HepG2 (cell line): Measurements from ENCODE around the gene PTTG1. TPM values are rescaled to one million over a fixed set of nuclear protein-coding genes. Genes with fewer than 3 reads are reported as not detected.

ENCODE experiments used
- HMG20A ChIP-seq: IDR thresholded peaks from 2 replicates; pipeline ENCODE4 v1.6.1; 2016; ENCODE audit warnings: borderline replicate concordance
- KAT7 ChIP-seq: IDR thresholded peaks from 2 replicates; pipeline ENCODE4 v1.6.1; 2018; ENCODE audit warnings: borderline replicate concordance, missing compliant biosample characterization
- KDM5A ChIP-seq: fragments of 200-600 bp; sonication (generic); IDR thresholded peaks from 2 replicates; pipeline ENCODE4 v1.7.0; 2018; ENCODE audit warnings: antibody characterized with exemption, mild to moderate bottlenecking, low read length, borderline replicate concordance
- KLF6 ChIP-seq: IDR thresholded peaks from 2 replicates; pipeline ENCODE4 v1.8.0; 2016; ENCODE audit warnings: missing biosample characterization, missing genetic modification reagents
- MBD4 ChIP-seq: IDR thresholded peaks from 2 replicates; pipeline ENCODE4 v1.6.1; 2012; ENCODE audit warnings: low read length, inconsistent platforms, borderline replicate concordance
- MTA3 ChIP-seq: sonication (generic); formaldehyde crosslinking; IDR thresholded peaks from 2 replicates; pipeline ENCODE4 v1.4.0; 2020; ENCODE audit warnings: missing genetic modification reagents
- POLR2G ChIP-seq: fragments of 200-400 bp; formaldehyde crosslinking; IDR thresholded peaks from 2 replicates; pipeline ENCODE4 v1.6.1; 2018; ENCODE audit warnings: mild to moderate bottlenecking, low read depth, low read length, moderate library complexity
- SP4 ChIP-seq: sonication (generic); formaldehyde crosslinking; IDR thresholded peaks from 2 replicates; pipeline ENCODE4 v1.8.1; 2023; ENCODE audit warnings: mild to moderate bottlenecking, missing genetic modification reagents
- ZNF3 ChIP-seq: IDR thresholded peaks from 2 replicates; pipeline ENCODE4 v1.7.0; 2017; ENCODE audit warnings: inconsistent platforms
- ZNF333 ChIP-seq: sonication (generic); formaldehyde crosslinking; IDR thresholded peaks from 2 replicates; pipeline ENCODE4 v1.4.0; 2020; ENCODE audit warnings: mild to moderate bottlenecking, missing genetic modification reagents, borderline replicate concordance
- ZNF33B ChIP-seq: sonication (generic); formaldehyde crosslinking; IDR thresholded peaks from 2 replicates; pipeline ENCODE4 v1.5.1; 2020; ENCODE audit warnings: mild to moderate bottlenecking, missing genetic modification reagents
- ZNF670 ChIP-seq: sonication (generic); formaldehyde crosslinking; IDR thresholded peaks from 2 replicates; pipeline ENCODE4 v1.8.0; 2022; ENCODE audit warnings: mild to moderate bottlenecking, missing genetic modification reagents, borderline replicate concordance
- ZNF761 ChIP-seq: sonication (generic); formaldehyde crosslinking; conservative IDR thresholded peaks from 2 replicates; pipeline ENCODE4 v1.4.0; 2020; ENCODE audit warnings: mild to moderate bottlenecking, missing genetic modification reagents
- ZNF788 ChIP-seq: sonication (generic); formaldehyde crosslinking; IDR thresholded peaks from 2 replicates; pipeline ENCODE4 v1.5.0; 2020; ENCODE audit warnings: mild to moderate bottlenecking, missing genetic modification reagents, borderline replicate concordance
- ZSCAN20 ChIP-seq: sonication (generic); formaldehyde crosslinking; IDR thresholded peaks from 2 replicates; pipeline ENCODE4 v1.4.0; 2020; ENCODE audit warnings: missing genetic modification reagents, mild to moderate bottlenecking, borderline replicate concordance
- polyA plus RNA-seq, 8 experiments: library from polyadenylated mRNA; depleted of rRNA in 3 of 8; stranded (reverse) in 7 of 8; unstranded in 1 of 8; fragments of >200 nt; fragmentation: Illumina TruSeq in 4 of 8; extraction: Trizol in 4 of 8; gene quantifications; 2 replicates each; pipeline versions ENCODE4 v1.2.1 to v1.2.3, GENCODE V29; 2011 to 2016; ENCODE audit warnings: low read depth in 4 of 8, missing spikeins in 1 of 8, mixed read lengths in 1 of 8; ENCODE audit not compliant: insufficient read depth in 1 of 8
- total RNA-seq, 5 experiments: library from RNA; depleted of rRNA; stranded (reverse); fragments of >200 nt; fragmentation: Illumina TruSeq; extraction: Trizol; gene quantifications; 2 replicates each; pipeline ENCODE4 v1.2.3, GENCODE V29; 2016; ENCODE audit warnings: low read depth in 1 of 5
- TF ChIP-seq, protein P1 (sequence below): IDR thresholded peaks from 2 replicates; pipeline ENCODE4 v1.6.1; 2016; ENCODE audit warnings: mild to moderate bottlenecking, missing biosample characterization, missing genetic modification reagents
- TF ChIP-seq, protein P2 (sequence below): sonication (generic); formaldehyde crosslinking; IDR thresholded peaks from 2 replicates; pipeline ENCODE4 v1.8.1; 2023; ENCODE audit warnings: mild to moderate bottlenecking, inconsistent platforms, moderate library complexity, missing genetic modification reagents, borderline replicate concordance
- TF ChIP-seq, protein P3 (sequence below): sonication (generic); formaldehyde crosslinking; conservative IDR thresholded peaks from 2 replicates; pipeline ENCODE4 v1.8.0; 2022; ENCODE audit warnings: mild to moderate bottlenecking, moderate library complexity, missing genetic modification reagents
- TF ChIP-seq, protein P4 (sequence below): sonication (generic); formaldehyde crosslinking; IDR thresholded peaks from 2 replicates; pipeline ENCODE4 v1.4.0; 2020; ENCODE audit warnings: missing genetic modification reagents
- TF ChIP-seq, protein P5 (sequence below): sonication (generic); formaldehyde crosslinking; IDR thresholded peaks from 2 replicates; pipeline ENCODE4 v1.4.0; 2020; ENCODE audit warnings: missing genetic modification reagents, mild to moderate bottlenecking, borderline replicate concordance

The PTTG1 gene
- total and polyA plus RNA-seq, 2 of the 13 experiments (the other 11 are each of a cell fraction or from before 2014, with no cell fraction given), result 102 to 161 TPM

DNA sequence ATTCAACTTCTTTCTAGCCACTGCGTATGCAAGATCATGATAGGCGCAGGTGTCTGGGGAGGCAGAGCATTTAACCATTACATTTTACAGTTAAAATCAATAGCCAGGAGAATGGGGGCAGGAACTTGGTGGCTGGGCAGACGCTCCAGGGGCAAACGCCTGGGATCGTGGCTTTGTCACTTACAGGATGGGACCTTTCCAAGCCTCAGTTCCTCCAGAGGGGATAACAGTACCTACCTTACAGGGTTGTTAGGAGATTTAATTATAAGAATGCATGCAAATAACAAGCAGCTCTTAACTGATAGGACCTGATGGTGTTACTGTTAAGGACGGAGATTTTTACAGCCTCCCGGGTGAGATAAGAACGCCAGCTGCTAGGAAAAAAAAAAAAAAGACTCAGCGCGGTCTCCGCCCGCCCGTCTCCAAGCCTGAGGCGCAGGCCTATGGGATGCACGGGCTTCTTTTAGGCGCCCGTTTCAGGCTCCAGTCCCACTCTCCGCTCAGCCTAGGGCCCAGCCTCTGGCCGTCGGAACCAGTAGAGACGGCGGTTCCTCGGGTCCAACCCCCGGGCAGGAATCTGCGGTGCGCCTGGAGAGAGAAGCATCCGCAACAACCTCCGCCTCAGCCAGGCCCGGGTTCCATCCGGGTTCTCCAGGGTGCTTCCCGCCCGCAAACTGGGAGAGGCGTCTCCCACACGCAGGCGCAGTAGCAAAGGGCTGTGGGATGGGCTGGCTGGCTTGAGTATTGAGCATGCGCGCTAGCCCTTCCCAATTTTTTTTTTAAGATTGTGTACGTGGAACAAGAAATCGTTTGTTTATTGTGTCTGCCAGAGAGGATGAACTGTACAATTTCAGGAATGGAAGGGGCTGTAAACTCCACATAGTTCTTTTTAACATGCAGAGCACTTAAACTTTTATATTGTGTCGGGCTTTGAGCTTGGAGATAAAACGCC, 22.0 kb upstream of the PTTG1 start, which contains the start of gene FAM200C (continued):
- TF ChIP-seq ZSCAN20 (CRISPR knock-in tag) (no peak), KAT7 (peak; percentile 62; the same call in 1 of the 2 replicates), HMG20A (CRISPR knock-in tag) (no peak), ZNF3 (CRISPR knock-in tag) (no peak), MBD4 (no peak), ZNF33B (peak; percentile 84; the same call in 1 of the 2 replicates), KDM5A (peak; percentile 78; the same call in 1 of the 2 replicates), ZNF333 (CRISPR knock-in tag) (peak; percentile 81; the same call in 1 of the 2 replicates), ZNF670 (peak; percentile 31; the same call in 1 of the 2 replicates), ZNF788 (CRISPR knock-in tag) (peak; percentile 68; the same call in 1 of the 2 replicates), ZNF761 (CRISPR knock-in tag) (0 out of 2 replicates have a peak, but pooled peaks have one; percentile 53), POLR2G (peak; percentile 98), MTA3 (no peak), SP4 (CRISPR knock-in tag) (no peak; the same call in 1 of the 2 replicates), KLF6 (CRISPR knock-in tag) (peak; percentile 71)
- TF ChIP-seq, protein P1, sequence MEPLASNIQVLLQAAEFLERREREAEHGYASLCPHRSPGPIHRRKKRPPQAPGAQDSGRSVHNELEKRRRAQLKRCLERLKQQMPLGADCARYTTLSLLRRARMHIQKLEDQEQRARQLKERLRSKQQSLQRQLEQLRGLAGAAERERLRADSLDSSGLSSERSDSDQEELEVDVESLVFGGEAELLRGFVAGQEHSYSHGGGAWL (CRISPR knock-in tag), result peak; percentile 61
- TF ChIP-seq, protein P2, sequence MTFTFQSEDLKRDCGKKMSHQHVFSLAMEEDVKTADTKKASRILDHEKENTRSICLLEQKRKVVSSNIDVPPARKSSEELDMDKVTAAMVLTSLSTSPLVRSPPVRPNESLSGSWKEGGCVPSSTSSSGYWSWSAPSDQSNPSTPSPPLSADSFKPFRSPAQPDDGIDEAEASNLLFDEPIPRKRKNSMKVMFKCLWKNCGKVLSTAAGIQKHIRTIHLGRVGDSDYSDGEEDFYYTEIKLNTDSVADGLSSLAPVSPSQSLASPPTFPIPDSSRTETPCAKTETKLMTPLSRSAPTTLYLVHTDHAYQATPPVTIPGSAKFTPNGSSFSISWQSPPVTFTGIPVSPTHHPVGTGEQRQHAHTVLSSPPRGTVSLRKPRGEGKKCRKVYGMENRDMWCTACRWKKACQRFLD (CRISPR knock-in tag), result peak; percentile 60; the same call in 1 of the 2 replicates
- TF ChIP-seq, protein P3, sequence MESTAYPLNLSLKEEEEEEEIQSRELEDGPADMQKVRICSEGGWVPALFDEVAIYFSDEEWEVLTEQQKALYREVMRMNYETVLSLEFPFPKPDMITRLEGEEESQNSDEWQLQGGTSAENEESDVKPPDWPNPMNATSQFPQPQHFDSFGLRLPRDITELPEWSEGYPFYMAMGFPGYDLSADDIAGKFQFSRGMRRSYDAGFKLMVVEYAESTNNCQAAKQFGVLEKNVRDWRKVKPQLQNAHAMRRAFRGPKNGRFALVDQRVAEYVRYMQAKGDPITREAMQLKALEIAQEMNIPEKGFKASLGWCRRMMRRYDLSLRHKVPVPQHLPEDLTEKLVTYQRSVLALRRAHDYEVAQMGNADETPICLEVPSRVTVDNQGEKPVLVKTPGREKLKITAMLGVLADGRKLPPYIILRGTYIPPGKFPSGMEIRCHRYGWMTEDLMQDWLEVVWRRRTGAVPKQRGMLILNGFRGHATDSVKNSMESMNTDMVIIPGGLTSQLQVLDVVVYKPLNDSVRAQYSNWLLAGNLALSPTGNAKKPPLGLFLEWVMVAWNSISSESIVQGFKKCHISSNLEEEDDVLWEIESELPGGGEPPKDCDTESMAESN, result peak; percentile 86
- TF ChIP-seq, protein P4, sequence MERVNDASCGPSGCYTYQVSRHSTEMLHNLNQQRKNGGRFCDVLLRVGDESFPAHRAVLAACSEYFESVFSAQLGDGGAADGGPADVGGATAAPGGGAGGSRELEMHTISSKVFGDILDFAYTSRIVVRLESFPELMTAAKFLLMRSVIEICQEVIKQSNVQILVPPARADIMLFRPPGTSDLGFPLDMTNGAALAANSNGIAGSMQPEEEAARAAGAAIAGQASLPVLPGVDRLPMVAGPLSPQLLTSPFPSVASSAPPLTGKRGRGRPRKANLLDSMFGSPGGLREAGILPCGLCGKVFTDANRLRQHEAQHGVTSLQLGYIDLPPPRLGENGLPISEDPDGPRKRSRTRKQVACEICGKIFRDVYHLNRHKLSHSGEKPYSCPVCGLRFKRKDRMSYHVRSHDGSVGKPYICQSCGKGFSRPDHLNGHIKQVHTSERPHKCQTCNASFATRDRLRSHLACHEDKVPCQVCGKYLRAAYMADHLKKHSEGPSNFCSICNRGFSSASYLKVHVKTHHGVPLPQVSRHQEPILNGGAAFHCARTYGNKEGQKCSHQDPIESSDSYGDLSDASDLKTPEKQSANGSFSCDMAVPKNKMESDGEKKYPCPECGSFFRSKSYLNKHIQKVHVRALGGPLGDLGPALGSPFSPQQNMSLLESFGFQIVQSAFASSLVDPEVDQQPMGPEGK, result no peak
- TF ChIP-seq, protein P5, sequence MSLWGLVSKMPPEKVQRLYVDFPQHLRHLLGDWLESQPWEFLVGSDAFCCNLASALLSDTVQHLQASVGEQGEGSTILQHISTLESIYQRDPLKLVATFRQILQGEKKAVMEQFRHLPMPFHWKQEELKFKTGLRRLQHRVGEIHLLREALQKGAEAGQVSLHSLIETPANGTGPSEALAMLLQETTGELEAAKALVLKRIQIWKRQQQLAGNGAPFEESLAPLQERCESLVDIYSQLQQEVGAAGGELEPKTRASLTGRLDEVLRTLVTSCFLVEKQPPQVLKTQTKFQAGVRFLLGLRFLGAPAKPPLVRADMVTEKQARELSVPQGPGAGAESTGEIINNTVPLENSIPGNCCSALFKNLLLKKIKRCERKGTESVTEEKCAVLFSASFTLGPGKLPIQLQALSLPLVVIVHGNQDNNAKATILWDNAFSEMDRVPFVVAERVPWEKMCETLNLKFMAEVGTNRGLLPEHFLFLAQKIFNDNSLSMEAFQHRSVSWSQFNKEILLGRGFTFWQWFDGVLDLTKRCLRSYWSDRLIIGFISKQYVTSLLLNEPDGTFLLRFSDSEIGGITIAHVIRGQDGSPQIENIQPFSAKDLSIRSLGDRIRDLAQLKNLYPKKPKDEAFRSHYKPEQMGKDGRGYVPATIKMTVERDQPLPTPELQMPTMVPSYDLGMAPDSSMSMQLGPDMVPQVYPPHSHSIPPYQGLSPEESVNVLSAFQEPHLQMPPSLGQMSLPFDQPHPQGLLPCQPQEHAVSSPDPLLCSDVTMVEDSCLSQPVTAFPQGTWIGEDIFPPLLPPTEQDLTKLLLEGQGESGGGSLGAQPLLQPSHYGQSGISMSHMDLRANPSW, result 0 out of 2 replicates have a peak, but pooled peaks have one; percentile 20
